Endothelial cell (in vitro differentiated cells): ENCODE results near the gene SEBOX. TPM values are rescaled to one million over a fixed set of nuclear protein-coding genes. Genes with fewer than 3 reads are reported as not detected.

Experiments used
- DNase-seq: peaks from one replicate; pipeline ENCODE4 v3.0.0; 2021; ENCODE audit warnings: low spot score
- H3K27ac Mint-ChIP-seq: one replicate; pipeline ENCODE4 v1.8.0; 2021; ENCODE audit warnings: mixed read lengths, inconsistent platforms; ENCODE audit not compliant: unreplicated experiment
- H3K27me3 Mint-ChIP-seq: one replicate; pipeline ENCODE4 v1.8.0; 2021; ENCODE audit warnings: mild to moderate bottlenecking, moderate library complexity, mixed read lengths, inconsistent platforms; ENCODE audit not compliant: unreplicated experiment
- H3K36me3 Mint-ChIP-seq: one replicate; pipeline ENCODE4 v1.8.0; 2021; ENCODE audit warnings: mild to moderate bottlenecking, low read depth, mixed read lengths, inconsistent platforms; ENCODE audit not compliant: unreplicated experiment
- H3K4me1 Mint-ChIP-seq: one replicate; pipeline ENCODE4 v1.8.0; 2021; ENCODE audit warnings: mild to moderate bottlenecking, mixed read lengths, inconsistent platforms; ENCODE audit not compliant: unreplicated experiment
- H3K4me3 Mint-ChIP-seq: one replicate; pipeline ENCODE4 v1.8.0; 2021; ENCODE audit warnings: mild to moderate bottlenecking, mixed read lengths, inconsistent platforms; ENCODE audit not compliant: unreplicated experiment
- H3K9me3 Mint-ChIP-seq: one replicate; pipeline ENCODE4 v1.8.0; 2021; ENCODE audit warnings: mixed read lengths, inconsistent platforms; ENCODE audit not compliant: unreplicated experiment
- long read RNA-seq: library from polyadenylated mRNA; unstranded; transcript quantifications from one replicate; pipeline ENCODE4 v2.0.0, GENCODE V29; 2020; ENCODE audit not compliant: unreplicated experiment
- total RNA-seq: library from RNA; stranded (reverse); fragmentation: NEBNext Ultra II Directional; extraction: Animal tissue kit (Norgen Biotek cat#: 25700); gene quantifications from one replicate; pipeline ENCODE4 v1.2.1, GENCODE V29; 2021; ENCODE audit not compliant: unreplicated experiment
- TF ChIP-seq, protein P1 (sequence below): fragments of 200-600 bp; sonication (generic); IDR thresholded peaks from one replicate; pipeline ENCODE4 v1.5.0; 2021; ENCODE audit warnings: antibody characterized with exemption; ENCODE audit not compliant: unreplicated experiment

SEBOX gene, protein sequence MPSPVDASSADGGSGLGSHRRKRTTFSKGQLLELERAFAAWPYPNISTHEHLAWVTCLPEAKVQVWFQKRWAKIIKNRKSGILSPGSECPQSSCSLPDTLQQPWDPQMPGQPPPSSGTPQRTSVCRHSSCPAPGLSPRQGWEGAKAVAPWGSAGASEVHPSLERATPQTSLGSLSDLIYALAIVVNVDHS
- not detected for total RNA-seq
- long read RNA-seq: 0 reads

DNA sequence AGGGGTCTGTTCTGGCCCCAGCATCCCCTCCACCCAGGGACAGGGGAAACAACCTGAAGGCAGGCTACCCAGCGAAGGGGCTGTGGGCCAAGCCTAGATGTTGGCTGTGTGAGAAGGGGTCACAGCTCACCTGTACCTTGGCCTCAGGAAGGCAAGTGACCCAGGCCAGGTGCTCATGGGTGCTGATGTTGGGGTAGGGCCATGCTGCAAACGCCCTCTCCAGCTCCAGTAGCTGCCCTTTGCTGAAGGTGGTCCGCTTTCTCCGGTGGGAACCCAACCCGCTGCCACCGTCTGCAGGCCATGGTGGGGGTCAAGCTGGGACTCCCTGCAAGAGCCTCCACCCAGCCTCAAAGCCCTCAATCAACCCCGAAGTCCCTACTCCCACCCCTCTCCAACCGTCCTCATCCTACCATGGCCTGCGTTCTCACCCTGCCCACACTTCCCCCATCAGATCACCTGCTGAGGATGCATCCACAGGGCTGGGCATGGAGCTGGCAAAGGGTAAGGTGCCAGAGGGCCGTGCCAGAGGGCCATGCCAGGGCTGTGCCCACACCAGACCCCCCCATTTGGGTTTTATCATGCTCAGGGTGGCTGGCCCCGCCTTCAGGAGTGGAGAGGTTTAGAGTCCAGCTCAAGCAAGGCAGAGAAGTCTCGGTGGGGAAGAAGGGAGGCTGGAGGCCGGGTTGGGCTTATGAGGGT is at the start of gene SEBOX:
Gene SEBOX, minus strand, starts transcription at position 535 of the 699 bp plus-strand sequence. Its CDS starts 48 bp downstream, at position 487.
- Mint-ChIP-seq H3K36me3 (peaks cover 16% of the 10 kb centered on the region), H3K4me3 (no peak within 1 kb of the TSS), H3K9me3 (no peaks in the 10 kb centered on the region), H3K27ac (no peak within 1 kb of the TSS), H3K4me1 (no peaks in the 10 kb centered on the region), H3K27me3 (peaks cover 4% of the 10 kb centered on the region)
- DNase-seq: no peak
- TF ChIP-seq, protein P1, sequence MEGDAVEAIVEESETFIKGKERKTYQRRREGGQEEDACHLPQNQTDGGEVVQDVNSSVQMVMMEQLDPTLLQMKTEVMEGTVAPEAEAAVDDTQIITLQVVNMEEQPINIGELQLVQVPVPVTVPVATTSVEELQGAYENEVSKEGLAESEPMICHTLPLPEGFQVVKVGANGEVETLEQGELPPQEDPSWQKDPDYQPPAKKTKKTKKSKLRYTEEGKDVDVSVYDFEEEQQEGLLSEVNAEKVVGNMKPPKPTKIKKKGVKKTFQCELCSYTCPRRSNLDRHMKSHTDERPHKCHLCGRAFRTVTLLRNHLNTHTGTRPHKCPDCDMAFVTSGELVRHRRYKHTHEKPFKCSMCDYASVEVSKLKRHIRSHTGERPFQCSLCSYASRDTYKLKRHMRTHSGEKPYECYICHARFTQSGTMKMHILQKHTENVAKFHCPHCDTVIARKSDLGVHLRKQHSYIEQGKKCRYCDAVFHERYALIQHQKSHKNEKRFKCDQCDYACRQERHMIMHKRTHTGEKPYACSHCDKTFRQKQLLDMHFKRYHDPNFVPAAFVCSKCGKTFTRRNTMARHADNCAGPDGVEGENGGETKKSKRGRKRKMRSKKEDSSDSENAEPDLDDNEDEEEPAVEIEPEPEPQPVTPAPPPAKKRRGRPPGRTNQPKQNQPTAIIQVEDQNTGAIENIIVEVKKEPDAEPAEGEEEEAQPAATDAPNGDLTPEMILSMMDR: no peak

DNA sequence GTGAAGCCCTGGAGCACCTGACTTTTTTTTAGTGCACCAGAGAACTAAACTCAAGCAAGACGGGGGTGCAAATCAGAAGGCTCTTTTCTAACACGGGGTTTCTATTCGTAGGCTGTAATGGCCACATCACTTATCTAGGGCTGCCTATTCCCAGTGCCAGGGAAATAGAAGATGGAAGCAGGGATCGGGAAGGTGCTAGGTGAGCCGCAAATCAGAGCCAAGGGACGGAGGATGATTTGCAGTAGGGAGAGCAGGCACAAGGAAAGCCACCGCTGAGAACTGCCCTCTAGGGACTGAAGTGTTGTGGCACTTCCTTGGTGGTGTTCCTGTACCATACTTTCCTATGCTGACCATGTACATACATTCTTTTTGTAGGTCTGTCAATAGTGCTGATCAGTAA is 48.8 kb upstream of the SEBOX start:
- H3K4me1 Mint-ChIP-seq: peaks cover 2% of the 10 kb centered on the region
- no peak for DNase-seq
- TF ChIP-seq, protein P1: no peak
- no peaks in the 10 kb centered on the region for H3K9me3 Mint-ChIP-seq
- H3K27me3 Mint-ChIP-seq: peaks cover 5% of the 10 kb centered on the region
- no peak overlapping the region for H3K4me3 Mint-ChIP-seq
- no peaks in the 10 kb centered on the region for H3K36me3 Mint-ChIP-seq
- no peak overlapping the region for H3K27ac Mint-ChIP-seq

DNA sequence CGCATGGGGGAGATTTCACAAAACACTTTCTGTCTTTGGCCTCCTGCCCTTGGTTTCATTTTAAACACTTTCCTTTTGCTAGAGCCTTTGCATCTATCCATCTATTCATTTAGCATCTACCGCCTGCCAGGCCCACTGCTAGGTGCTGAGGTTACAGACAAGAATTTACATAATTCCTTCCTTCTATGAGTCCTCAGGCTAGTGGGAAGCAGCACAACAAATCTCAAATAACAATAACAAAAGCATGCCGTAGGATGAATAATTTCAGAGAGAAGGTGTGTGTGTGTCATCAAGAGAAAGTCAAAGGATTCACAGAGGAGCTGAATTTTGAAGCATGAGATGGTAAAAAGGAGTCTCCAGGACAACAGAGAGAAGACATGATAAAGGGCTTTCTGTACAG is 47.1 kb upstream of the SEBOX start:
- Mint-ChIP-seq H3K4me3 (no peak overlapping the region), H3K27ac (no peak overlapping the region), H3K36me3 (no peaks in the 10 kb centered on the region), H3K9me3 (no peaks in the 10 kb centered on the region), H3K27me3 (peaks cover 8% of the 10 kb centered on the region), H3K4me1 (peaks cover 11% of the 10 kb centered on the region)
- no peak for DNase-seq
- TF ChIP-seq, protein P1: no peak

DNA sequence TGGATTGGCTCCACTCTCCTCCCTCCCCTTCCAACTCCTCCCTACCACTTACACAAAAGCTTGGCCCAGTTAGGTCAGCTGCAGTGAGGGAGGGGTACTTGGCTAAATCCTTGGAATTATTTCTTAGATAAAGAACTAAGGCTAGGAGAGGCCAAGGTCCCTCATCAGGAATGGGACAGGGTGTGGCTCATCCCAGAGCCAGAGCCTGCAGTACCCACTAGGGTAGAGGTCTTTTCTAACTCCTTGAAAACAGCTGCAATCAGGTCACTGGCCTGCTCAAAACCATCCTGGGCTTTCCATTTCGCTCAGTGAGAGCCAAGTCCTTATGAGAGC is 42.9 kb upstream of the SEBOX start:
- Mint-ChIP-seq H3K4me1 (peaks cover 24% of the 10 kb centered on the region), H3K27me3 (peaks cover 9% of the 10 kb centered on the region), H3K4me3 (no peak overlapping the region), H3K27ac (no peak overlapping the region), H3K36me3 (no peaks in the 10 kb centered on the region), H3K9me3 (no peaks in the 10 kb centered on the region)
- TF ChIP-seq, protein P1: no peak
- no peak for DNase-seq
